Body of pancreas (tissue), 4 donors: ENCODE data around the gene GPLD1.

Source experiments
- POLR2A ChIP-seq, 3 donors: fragments of 450-650 bp; IDR thresholded peaks; one replicate each; pipeline ENCODE4 v1.6.1; 2016; ENCODE audit warnings: antibody characterized with exemption in 3 of 3, mild to moderate bottlenecking in 2 of 3
- TF ChIP-seq, protein P1 (sequence below), 7 experiments: fragments of 450-650 bp in 4 of 7; fragments of 200-600 bp in 3 of 7; sonication (generic) in 3 of 7; IDR thresholded peaks; one replicate each; pipeline ENCODE4 v1.5.1; 2016 to 2019; ENCODE audit warnings: antibody characterized with exemption in 7 of 7

- TF ChIP-seq, protein P1, sequence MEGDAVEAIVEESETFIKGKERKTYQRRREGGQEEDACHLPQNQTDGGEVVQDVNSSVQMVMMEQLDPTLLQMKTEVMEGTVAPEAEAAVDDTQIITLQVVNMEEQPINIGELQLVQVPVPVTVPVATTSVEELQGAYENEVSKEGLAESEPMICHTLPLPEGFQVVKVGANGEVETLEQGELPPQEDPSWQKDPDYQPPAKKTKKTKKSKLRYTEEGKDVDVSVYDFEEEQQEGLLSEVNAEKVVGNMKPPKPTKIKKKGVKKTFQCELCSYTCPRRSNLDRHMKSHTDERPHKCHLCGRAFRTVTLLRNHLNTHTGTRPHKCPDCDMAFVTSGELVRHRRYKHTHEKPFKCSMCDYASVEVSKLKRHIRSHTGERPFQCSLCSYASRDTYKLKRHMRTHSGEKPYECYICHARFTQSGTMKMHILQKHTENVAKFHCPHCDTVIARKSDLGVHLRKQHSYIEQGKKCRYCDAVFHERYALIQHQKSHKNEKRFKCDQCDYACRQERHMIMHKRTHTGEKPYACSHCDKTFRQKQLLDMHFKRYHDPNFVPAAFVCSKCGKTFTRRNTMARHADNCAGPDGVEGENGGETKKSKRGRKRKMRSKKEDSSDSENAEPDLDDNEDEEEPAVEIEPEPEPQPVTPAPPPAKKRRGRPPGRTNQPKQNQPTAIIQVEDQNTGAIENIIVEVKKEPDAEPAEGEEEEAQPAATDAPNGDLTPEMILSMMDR (IDR thresholded peaks at IDR 0.05) = no peak
- TF ChIP-seq POLR2A (IDR thresholded peaks at IDR 0.05) = no peak
These were observed 44.8 kb downstream of the GPLD1 start for GRCh38 chr6:24444588-24444987.
